Endothelial cell of hepatic sinusoid (primary cell): ENCODE measurements around the gene S100A16.

Source experiments
- in situ Hi-C: cut with HindIII; loops from 2 replicates; pipeline ENCODE4 v1.10.0; 2017; ENCODE audit warnings: low sequenced_read_pairs

S100A16 gene

DNA sequence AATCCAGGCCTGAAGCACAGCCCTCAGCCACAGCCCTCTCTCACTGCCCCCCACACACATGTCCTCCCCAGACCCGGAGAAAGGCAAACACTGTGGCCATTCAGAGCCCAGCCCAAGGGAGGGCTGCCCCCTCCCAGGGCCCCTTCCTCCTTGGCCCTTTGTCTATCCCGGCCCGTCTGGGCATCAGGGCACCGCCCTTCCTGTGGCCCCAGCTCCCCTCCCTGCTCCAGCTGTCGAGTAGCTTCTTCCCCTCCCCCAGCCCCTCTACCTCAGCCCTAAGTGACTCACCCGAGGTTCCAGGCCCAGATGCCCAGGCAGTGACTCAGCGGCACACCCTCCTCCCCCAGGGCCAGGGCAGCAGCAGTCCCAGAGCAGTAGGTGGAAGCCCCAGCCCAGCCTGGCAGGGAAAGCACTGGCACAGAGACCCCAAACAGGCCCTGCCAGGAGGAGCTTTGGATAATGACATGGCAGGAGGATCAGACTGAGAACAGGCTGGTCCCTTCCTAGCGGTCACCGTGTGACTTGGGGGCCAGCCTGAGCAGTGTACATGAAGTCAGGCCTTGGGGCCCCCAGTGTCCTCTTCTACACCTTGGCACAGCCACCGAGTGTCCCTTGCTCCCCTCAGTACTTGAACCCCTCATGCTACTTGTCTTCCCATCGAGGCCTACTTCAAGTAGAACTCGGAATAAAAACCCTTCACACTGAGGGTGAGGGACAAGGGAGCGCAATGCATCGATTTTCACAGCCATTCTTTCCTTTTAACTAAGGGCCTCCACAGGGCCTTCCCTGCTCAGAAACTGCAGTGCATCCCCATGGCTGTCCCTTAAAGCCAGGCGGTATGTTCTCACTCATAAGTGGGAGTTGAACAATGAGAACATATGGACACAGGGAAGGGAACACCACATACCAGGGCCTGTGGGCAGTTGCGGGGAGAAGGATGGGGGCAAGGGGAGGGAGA is 46.2 kb downstream of the S100A16 start:
- in situ Hi-C loops: no loop called here

DNA sequence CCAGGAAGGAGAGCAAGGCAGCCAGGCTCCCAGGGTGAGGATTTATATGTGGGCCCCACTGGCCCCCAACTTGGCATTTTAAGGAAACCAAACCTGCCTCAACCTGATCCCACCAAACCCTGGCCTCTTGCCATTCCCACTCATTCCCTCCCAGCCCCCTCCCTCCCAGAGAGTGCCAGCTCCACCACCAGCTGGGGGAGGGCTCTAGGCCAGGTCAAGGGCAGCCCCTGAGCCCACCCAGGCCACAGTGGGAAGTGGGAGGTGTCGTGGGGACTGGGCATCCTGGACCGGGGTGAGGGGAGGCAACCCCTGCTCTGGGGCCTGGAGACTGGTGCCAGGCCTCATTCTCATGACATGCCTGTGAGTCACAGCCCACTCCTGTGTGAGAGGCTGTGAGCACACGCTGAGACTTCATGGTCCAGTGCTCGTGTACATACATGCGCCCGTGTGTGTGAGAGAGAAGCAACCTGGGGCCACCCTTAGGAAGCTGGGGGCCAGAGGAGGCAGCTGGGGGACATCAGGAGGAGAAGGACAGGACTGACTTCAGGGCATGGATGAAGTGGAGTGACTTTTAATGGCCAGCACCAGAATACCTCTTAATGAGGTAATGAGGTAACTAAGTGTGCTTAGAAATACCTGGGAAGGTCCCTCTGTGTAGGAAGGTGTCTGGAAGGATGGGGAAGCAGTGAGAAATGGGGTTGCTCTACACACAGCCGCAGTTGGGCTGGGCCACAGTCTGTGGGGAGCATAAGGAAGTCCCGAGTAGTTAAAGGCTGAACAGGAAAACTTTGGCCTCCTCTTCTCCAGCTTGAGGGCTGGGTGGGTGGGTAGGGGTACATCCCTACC is 47.2 kb downstream of the S100A16 start, which contains the start of gene S100A2:
Gene S100A2, minus strand, starts transcription at position 316 of the 846 bp plus-strand sequence. CDS start 1,967 bp downstream, outside the sequence.
- in situ Hi-C loops: no loop called here

DNA sequence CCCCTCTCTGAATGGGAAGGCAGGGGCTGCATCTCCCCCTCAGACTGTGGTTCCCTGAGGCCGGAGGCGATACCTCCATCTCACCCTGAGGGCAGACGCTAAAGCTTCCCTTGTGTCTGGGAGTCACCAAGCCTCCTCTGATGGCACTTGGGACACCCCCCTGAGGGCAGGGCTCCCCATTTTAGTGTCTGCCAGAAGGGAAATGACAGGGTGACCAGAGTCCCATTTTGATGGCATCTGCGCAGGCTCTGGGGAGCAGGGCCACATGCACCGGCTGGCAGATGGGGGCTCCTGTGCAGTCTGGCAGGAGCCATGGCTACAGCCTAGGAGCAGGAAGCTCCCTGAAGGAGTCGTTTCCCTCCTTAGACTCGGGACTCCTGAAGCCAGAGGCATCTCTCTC is 48.9 kb downstream of the S100A16 start:
- in situ Hi-C loops: loop anchor here (5.0 kb wide), 2 partner anchors 73 to 212 kb away; no protein-coding TSS in a partner anchor

DNA sequence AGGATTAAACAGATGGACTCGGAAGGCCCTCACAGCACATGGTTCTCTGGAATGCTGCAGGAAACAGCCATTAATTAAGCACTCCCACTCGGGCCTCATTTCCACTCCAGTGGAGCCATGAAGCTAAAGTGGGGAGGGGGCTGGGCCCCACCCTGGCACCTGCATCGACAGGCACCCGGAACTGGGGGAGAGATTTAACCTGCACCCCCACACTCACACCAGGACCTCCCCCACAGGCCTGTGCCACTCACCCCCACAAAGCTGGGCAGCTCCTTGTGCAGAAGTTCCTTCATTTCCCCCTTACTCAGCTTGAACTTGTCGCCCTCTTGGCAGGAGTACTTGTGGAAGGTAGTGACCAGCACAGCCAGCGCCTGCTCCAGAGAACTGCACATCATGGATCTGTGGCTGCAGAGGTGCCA is 49.4 kb downstream of the S100A16 start:
- in situ Hi-C loops: loop anchor here (5.0 kb wide), 2 partner anchors 74 to 211 kb away; no protein-coding TSS in a partner anchor

DNA sequence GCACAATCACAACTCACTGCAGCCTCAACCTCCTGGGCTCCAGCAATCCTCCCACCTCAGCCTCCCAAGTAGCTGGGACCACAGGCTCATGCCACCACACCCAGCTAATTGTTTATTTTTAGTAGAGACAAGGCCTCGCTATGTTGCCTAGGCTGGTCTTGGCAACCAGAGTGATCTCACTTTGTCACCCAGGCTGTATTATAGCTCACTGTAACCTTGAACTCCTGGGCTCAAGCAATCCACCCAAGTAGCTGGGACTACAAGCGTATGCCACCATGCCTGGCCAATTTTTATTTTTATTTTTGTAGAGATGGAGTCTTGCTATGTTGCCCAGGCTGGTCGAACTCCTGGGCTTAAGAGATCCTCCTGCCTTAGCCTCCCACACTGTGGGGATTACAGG is 50.9 kb downstream of the S100A16 start:
- in situ Hi-C loops: loop anchor here (5.0 kb wide), 2 partner anchors 75 to 210 kb away; no protein-coding TSS in a partner anchor

DNA sequence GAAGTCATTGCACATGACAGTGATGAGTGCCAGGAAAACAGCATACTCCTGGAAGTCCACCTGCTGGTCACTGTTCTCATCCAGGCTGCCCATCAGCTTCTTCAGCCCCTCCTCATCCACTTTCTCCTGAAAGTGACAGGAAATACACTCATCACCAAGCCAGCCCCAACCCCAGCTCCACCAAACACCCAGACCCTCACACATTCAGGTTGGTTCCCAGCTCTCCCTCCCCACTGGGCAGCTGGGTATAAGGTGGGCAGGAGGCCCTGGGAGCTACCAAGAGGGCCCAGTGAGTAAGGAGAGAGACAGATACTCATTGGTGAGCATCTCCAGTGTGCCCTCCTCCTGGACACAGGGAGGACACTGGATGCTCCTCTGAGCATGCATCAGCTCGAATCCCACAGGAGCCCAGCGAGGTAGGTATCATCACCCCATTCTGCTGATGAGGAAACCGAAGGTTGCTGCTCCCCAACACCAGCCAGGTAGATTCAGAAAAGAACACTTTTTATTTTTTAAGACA is 51.4 kb downstream of the S100A16 start:
- in situ Hi-C loops: loop anchor here (5.0 kb wide), 2 partner anchors 76 to 209 kb away; no protein-coding TSS in a partner anchor

DNA sequence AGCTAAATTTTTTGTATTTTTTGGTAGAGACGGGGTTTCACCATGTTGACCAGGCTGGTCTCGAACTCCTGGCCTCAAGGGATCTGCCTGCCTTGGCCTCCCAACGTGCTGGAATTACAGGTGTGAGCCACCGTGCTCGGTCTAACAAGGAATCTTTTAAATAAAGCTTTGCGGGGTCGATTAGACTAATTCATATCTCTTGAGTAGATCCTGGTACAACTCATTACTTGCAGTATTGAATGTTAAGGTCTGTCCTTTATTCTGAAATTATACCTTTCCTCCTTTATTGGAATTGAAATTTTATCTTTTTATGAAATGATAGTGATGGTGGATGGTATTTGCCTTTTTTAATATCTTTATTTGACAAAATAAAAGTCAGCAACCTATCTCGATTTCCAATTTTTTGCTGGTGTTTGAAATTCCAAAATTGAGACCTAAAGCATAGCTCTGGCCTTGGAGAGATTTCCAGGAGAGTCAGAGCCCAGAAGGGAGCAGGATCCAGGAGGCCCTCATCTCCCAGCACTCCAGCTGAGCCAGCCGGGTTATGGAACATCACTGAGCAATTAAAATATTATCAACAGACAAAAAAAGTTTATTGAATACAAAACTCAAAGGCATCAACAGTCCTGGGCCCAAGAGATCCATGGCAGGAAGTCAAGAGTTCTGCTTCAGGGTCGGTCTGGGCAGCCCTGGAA is 52.0 kb downstream of the S100A16 start:
- in situ Hi-C loops: loop anchor here (5.0 kb wide), 2 partner anchors 76 to 209 kb away; no protein-coding TSS in a partner anchor

DNA sequence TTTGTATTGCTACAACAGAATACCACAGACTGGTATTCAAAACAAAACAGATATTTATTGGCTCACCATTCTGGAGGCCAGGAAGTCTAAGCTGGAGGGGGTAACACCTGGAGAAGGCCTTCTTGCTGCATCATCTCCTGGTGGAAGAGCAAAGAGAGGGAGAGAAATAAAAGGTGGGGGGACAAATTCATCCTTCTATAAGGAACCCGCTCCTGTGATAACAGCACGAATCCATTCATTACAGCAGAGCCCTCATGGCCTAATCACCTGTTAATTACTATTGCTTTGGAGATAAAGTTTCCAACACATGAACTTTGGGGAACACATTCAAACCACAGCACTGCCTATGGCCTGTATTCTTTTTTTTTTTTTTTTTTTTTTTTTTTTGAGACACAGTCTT is 52.7 kb downstream of the S100A16 start:
- in situ Hi-C loops: loop anchor here (5.0 kb wide), 2 partner anchors 77 to 208 kb away; no protein-coding TSS in a partner anchor

DNA sequence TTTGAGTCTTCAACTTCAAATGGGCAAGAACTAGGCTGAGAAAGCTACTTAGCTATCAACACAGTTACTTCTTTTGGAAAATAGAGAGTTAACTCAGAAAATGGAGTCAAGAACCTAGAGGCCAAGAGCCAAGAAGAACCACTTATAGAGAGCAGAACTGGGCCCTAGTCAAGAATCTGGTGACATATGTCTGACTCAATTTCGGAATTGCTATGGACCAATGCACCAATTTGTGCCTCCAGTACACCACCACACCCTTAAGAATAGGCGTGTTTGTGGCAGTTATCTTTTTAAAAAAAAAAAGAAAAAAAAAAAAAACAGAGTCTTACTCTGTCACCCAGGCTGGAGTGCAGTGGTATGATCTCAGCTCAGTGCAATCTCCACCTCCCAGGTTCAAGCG is 55.1 kb downstream of the S100A16 start:
- in situ Hi-C loops: no loop called here
